Astrocyte (in vitro differentiated cells and primary cell): ENCODE measurements around the gene MRRF. TPM values are rescaled to one million over a fixed set of nuclear protein-coding genes. Genes with fewer than 3 reads are reported as not detected.

Experiments
- DNase-seq: peaks from one replicate; pipeline ENCODE4 v3.0.0-alpha.2; 2010; ENCODE audit warnings: low read depth
- FAIRE-seq: peaks from 2 replicates; lab custom pipeline; 2011; peaks lifted over from hg19 to GRCh38; lab: Jason Lieb, UNC
- H2AFZ ChIP-seq: 2 replicates; pipeline ENCODE4 v1.6.0; 2012; ENCODE audit warnings: low read depth, low read length, inconsistent platforms
- H3K27ac ChIP-seq: 2 replicates; pipeline ENCODE4 v1.5.1; 2011; ENCODE audit warnings: low read depth, low read length, inconsistent platforms
- H3K27me3 ChIP-seq: 2 replicates; pipeline ENCODE4 v1.6.0; 2011; ENCODE audit warnings: low read length, inconsistent platforms; ENCODE audit not compliant: insufficient read depth
- H3K36me3 ChIP-seq: 2 replicates; pipeline ENCODE4 v1.5.1; 2011; ENCODE audit warnings: low read length, inconsistent platforms; ENCODE audit not compliant: insufficient read depth
- H3K4me1 ChIP-seq: 2 replicates; pipeline ENCODE4 v1.5.1; 2011; ENCODE audit warnings: low read length, inconsistent platforms; ENCODE audit not compliant: insufficient read depth
- H3K4me2 ChIP-seq: 2 replicates; pipeline ENCODE4 v1.6.0; 2012; ENCODE audit warnings: low read length, inconsistent platforms
- H3K4me3 ChIP-seq: 2 replicates; pipeline ENCODE4 v1.5.1; 2011; ENCODE audit warnings: low read depth, mild to moderate bottlenecking, low read length, inconsistent platforms; ENCODE audit not compliant: insufficient read depth
- H3K79me2 ChIP-seq: 2 replicates; pipeline ENCODE4 v1.6.0; 2012; ENCODE audit warnings: mild to moderate bottlenecking, low read length, inconsistent platforms; ENCODE audit not compliant: insufficient read depth
- H3K9ac ChIP-seq: 2 replicates; pipeline ENCODE4 v1.6.0; 2012; ENCODE audit warnings: mild to moderate bottlenecking, low read length, inconsistent platforms
- H3K9me3 ChIP-seq: 2 replicates; pipeline ENCODE4 v1.5.1; 2012; ENCODE audit warnings: low read depth, mild to moderate bottlenecking, low read length, inconsistent platforms; ENCODE audit not compliant: insufficient read depth
- H4K20me1 ChIP-seq: 2 replicates; pipeline ENCODE4 v1.6.0; 2012; ENCODE audit warnings: low read length, inconsistent platforms; ENCODE audit not compliant: insufficient read depth
- H3K27ac Mint-ChIP-seq: one replicate; pipeline ENCODE4 v1.8.0; 2021; ENCODE audit warnings: mild to moderate bottlenecking, mixed read lengths; ENCODE audit not compliant: unreplicated experiment
- H3K27me3 Mint-ChIP-seq: one replicate; pipeline ENCODE4 v1.8.0; 2021; ENCODE audit warnings: low read depth, mixed read lengths; ENCODE audit not compliant: unreplicated experiment
- H3K36me3 Mint-ChIP-seq: one replicate; pipeline ENCODE4 v1.8.0; 2021; ENCODE audit warnings: low read depth, mixed read lengths; ENCODE audit not compliant: unreplicated experiment
- H3K4me1 Mint-ChIP-seq: one replicate; pipeline ENCODE4 v1.8.0; 2021; ENCODE audit warnings: low read depth, mixed read lengths; ENCODE audit not compliant: unreplicated experiment
- H3K4me3 Mint-ChIP-seq: one replicate; pipeline ENCODE4 v1.8.0; 2021; ENCODE audit warnings: mild to moderate bottlenecking, moderate library complexity, mixed read lengths; ENCODE audit not compliant: unreplicated experiment
- H3K9me3 Mint-ChIP-seq: one replicate; pipeline ENCODE4 v1.8.0; 2021; ENCODE audit warnings: mild to moderate bottlenecking, mixed read lengths; ENCODE audit not compliant: unreplicated experiment
- EZH2 ChIP-seq: IDR thresholded peaks from 2 replicates; pipeline ENCODE4 v1.6.1; 2012; ENCODE audit warnings: mild to moderate bottlenecking, low read length, inconsistent platforms; ENCODE audit not compliant: insufficient read depth
- total RNA-seq: library from RNA; stranded (reverse); gene quantifications from 2 replicates; pipeline ENCODE4 v1.2.1, GENCODE V29; 2021
- TF ChIP-seq, protein P1 (sequence below): IDR thresholded peaks from 2 replicates; pipeline ENCODE4 v1.5.1; 2011; ENCODE audit warnings: low read depth, mild to moderate bottlenecking, inconsistent platforms, low read length, moderate library complexity; ENCODE audit not compliant: insufficient read depth

MRRF gene
- total RNA-seq, 1 donor from 2014 or later = 24.0 TPM

- Histone ChIP-seq H3K9me3 (no peaks in the 10 kb centered on the region), H3K27ac (no peak overlapping the region), H4K20me1 (no peaks in the 10 kb centered on the region), H3K79me2 (no peaks in the 10 kb centered on the region), H3K36me3 (no peaks in the 10 kb centered on the region), H3K9ac (no peak overlapping the region), H3K4me2 (no peak overlapping the region), H2AFZ (no peak overlapping the region), H3K27me3 (peaks cover 22% of the 10 kb centered on the region), H3K4me1 (peaks cover 13% of the 10 kb centered on the region), H3K4me3 (no peak overlapping the region)
- FAIRE-seq (no peak), DNase-seq (no peak)
- H3K36me3 Mint-ChIP-seq = peaks cover 2% of the 10 kb centered on the region
- no peak overlapping the region for H3K4me3 Mint-ChIP-seq
- H3K27me3 Mint-ChIP-seq = peaks cover 58% of the 10 kb centered on the region
- no peak overlapping the region for H3K27ac Mint-ChIP-seq
- TF ChIP-seq, protein P1, sequence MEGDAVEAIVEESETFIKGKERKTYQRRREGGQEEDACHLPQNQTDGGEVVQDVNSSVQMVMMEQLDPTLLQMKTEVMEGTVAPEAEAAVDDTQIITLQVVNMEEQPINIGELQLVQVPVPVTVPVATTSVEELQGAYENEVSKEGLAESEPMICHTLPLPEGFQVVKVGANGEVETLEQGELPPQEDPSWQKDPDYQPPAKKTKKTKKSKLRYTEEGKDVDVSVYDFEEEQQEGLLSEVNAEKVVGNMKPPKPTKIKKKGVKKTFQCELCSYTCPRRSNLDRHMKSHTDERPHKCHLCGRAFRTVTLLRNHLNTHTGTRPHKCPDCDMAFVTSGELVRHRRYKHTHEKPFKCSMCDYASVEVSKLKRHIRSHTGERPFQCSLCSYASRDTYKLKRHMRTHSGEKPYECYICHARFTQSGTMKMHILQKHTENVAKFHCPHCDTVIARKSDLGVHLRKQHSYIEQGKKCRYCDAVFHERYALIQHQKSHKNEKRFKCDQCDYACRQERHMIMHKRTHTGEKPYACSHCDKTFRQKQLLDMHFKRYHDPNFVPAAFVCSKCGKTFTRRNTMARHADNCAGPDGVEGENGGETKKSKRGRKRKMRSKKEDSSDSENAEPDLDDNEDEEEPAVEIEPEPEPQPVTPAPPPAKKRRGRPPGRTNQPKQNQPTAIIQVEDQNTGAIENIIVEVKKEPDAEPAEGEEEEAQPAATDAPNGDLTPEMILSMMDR = no peak
- TF ChIP-seq EZH2 = no peak
- peaks cover 4% of the 10 kb centered on the region for H3K4me1 Mint-ChIP-seq
- peaks cover 9% of the 10 kb centered on the region for H3K9me3 Mint-ChIP-seq
Measured at GRCh38 chr9:122372856-122373845, 108.5 kb downstream of the MRRF start.

DNA sequence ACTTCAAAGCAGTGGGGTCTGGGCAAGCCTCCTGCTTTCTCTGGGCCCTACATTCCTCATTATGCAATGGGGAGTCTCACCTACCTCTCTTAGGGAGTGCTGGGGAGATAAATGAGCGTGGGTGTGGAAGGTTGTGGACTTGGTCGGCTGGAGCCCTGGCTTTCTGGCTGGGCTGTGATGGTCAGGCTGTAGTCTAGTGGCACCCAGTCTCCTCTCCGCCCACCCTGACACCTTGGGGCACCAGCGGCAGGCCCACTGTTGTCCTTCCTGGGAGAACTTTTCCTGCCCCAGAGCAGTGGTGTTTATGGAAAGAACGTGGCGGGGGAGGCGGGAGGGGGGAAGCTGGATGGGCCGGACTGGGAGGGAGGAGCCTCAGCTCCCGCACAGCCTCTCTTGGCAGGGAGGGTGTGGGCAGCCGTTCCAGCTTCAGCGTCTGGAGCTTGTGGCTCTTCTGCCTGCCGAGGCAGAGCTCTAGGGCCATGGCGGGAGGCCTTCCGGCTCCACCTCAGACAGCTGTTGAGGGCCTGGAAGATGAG, 110.3 kb downstream of the MRRF start:
- peaks cover 47% of the 10 kb centered on the region for H3K27me3 Mint-ChIP-seq
- FAIRE-seq (no peak), DNase-seq (peak; percentile 37)
- Histone ChIP-seq H2AFZ (peak overlapping the region; percentile 78), H3K4me3 (no peak overlapping the region), H3K27me3 (peaks cover 21% of the 10 kb centered on the region), H3K27ac (no peak overlapping the region), H3K9me3 (peaks cover 4% of the 10 kb centered on the region), H3K79me2 (no peaks in the 10 kb centered on the region), H3K4me2 (peak overlapping the region; percentile 38), H3K36me3 (no peaks in the 10 kb centered on the region), H4K20me1 (no peaks in the 10 kb centered on the region), H3K9ac (no peak overlapping the region), H3K4me1 (peaks cover 13% of the 10 kb centered on the region)
- H3K9me3 Mint-ChIP-seq = peaks cover 11% of the 10 kb centered on the region
- H3K4me1 Mint-ChIP-seq = peaks cover 4% of the 10 kb centered on the region
- TF ChIP-seq, protein P1 = no peak
- no peak for TF ChIP-seq EZH2
- H3K36me3 Mint-ChIP-seq = peaks cover 4% of the 10 kb centered on the region
- H3K27ac Mint-ChIP-seq = no peak overlapping the region
- H3K4me3 Mint-ChIP-seq = no peak overlapping the region
